Common myeloid progenitor, CD34-positive (primary cell): ENCODE data around the gene IGSF21.
A peak's percentile ranks its signal among the peaks of the same experiment; 100 is the strongest.

Experiments
- CTCF ChIA-PET: fragments of 350-600 bp; sonication (Branson Sonifier 250); formaldehyde crosslinking; loops from one replicate; lab custom pipeline; 2021; ENCODE audit warnings: antibody characterized with exemption; lab: Charles Lee
- POLR2A ChIA-PET: fragments of 350-600 bp; sonication (Branson Sonifier 250); formaldehyde crosslinking; loops from one replicate; lab custom pipeline; 2021; ENCODE audit warnings: antibody characterized with exemption; lab: Charles Lee
- DNase-seq, 3 donors: peaks; one replicate each; pipeline versions ENCODE4 v3.0.0 to v3.0.0-alpha.2; 2013
- H3K27ac ChIP-seq, 2 experiments: 1 replicate in 1 of 2; 2 replicates in 1 of 2; pipeline ENCODE4 v1.7.0; 2013; ENCODE audit warnings: inconsistent platforms in 2 of 2, low read length in 2 of 2, mild to moderate bottlenecking in 2 of 2, low read depth in 1 of 2, moderate library complexity in 1 of 2; ENCODE audit not compliant: severe bottlenecking in 2 of 2, insufficient read depth in 1 of 2, poor library complexity in 1 of 2
- H3K27me3 ChIP-seq, 5 experiments: replicated peaks in 2 of 5; 1 replicate in 3 of 5; 2 replicates in 2 of 5; pipeline versions ENCODE4 v1.6.1 to v1.7.0; 2013; ENCODE audit warnings: low read length in 4 of 5, mild to moderate bottlenecking in 2 of 5, moderate library complexity in 2 of 5, inconsistent platforms in 1 of 5; ENCODE audit not compliant: insufficient read depth in 5 of 5, control insufficient read depth in 4 of 5
- H3K36me3 ChIP-seq, 4 experiments: 1 replicate in 2 of 4; 2 replicates in 2 of 4; pipeline versions ENCODE4 v1.6.1 to v1.7.0; 2013; ENCODE audit warnings: low read length in 3 of 4, control low read depth in 1 of 4, mild to moderate bottlenecking in 1 of 4; ENCODE audit not compliant: control insufficient read depth in 4 of 4, insufficient read depth in 4 of 4
- H3K4me1 ChIP-seq, 4 experiments: 1 replicate in 3 of 4; 2 replicates in 1 of 4; pipeline versions ENCODE4 v1.6.1 to v1.7.1; 2013; ENCODE audit warnings: low read length in 3 of 4, mild to moderate bottlenecking in 3 of 4, control low read depth in 1 of 4, inconsistent platforms in 1 of 4, moderate library complexity in 1 of 4; ENCODE audit not compliant: control insufficient read depth in 4 of 4, insufficient read depth in 4 of 4; ENCODE audit errors: control extremely low read depth in 1 of 4
- H3K4me3 ChIP-seq, 7 experiments: 1 replicate in 4 of 7; 2 replicates in 3 of 7; pipeline versions ENCODE4 v1.5.1 to v1.7.0; 2013; ENCODE audit warnings: mild to moderate bottlenecking in 7 of 7, low read length in 6 of 7, moderate library complexity in 6 of 7, inconsistent platforms in 2 of 7, low read depth in 2 of 7, control low read depth in 1 of 7; ENCODE audit not compliant: insufficient read depth in 4 of 7, control insufficient read depth in 1 of 7; ENCODE audit errors: extremely low read depth in 1 of 7
- H3K9me3 ChIP-seq, 5 experiments: 1 replicate in 4 of 5; 2 replicates in 1 of 5; pipeline versions ENCODE4 v1.6.1 to v1.7.1; 2013; ENCODE audit warnings: low read length in 4 of 5, mild to moderate bottlenecking in 2 of 5, inconsistent platforms in 1 of 5, low read depth in 1 of 5, moderate library complexity in 1 of 5; ENCODE audit not compliant: control insufficient read depth in 4 of 5, insufficient read depth in 2 of 5; ENCODE audit errors: control extremely low read depth in 1 of 5
- WGBS: methylation state at CpG from one replicate; pipeline ENCODE4 v1.1.5; 2013; ENCODE audit not compliant: insufficient coverage; 5-methylcytosine and 5-hydroxymethylcytosine counted together

Gene IGSF21

GRCh38 chr1:18211764-18212163, 104.2 kb downstream of the IGSF21 start:
- 95% methylated on average over 6 of the region's 8 CpGs for WGBS
- CTCF ChIA-PET, result no interaction called here
- POLR2A ChIA-PET, result no interaction called here
- no peak for DNase-seq
- H3K27me3 ChIP-seq, result peaks cover 0 to 10% (median 0%) of the 10 kb centered on the region in 5 experiments
- H3K27ac ChIP-seq, result no peak overlapping the region
- H3K9me3 ChIP-seq, result peaks cover 0 to 3% (median 0%) of the 10 kb centered on the region in 5 experiments
- H3K36me3 ChIP-seq, result no peaks in the 10 kb centered on the region
- no peak overlapping the region for H3K4me3 ChIP-seq
- H3K4me1 ChIP-seq, result no peaks in the 10 kb centered on the region

GRCh38 chr1:18217398-18218043, 109.9 kb downstream of the IGSF21 start:
- Histone ChIP-seq H3K4me1 (no peaks in the 10 kb centered on the region), H3K27ac (no peak overlapping the region), H3K9me3 (peaks cover 0 to 4% (median 0%) of the 10 kb centered on the region in 5 experiments), H3K4me3 (no peak overlapping the region), H3K36me3 (no peaks in the 10 kb centered on the region), H3K27me3 (peaks cover 0 to 16% (median 4%) of the 10 kb centered on the region in 5 experiments)
- POLR2A ChIA-PET, result no interaction called here
- WGBS, result 62% methylated on average over 3 of the region's 4 CpGs
- CTCF ChIA-PET, result no interaction called here
- DNase-seq, result peak; percentile 6 to 33 (median 25)

- WGBS, result 100% methylated on average over 1 of the region's 1 CpG
- no peaks in the 10 kb centered on the region for H3K36me3 ChIP-seq
Observed at GRCh38 chr1:18229625-18230024, 122.0 kb downstream of the IGSF21 start.

GRCh38 chr1:18230321-18230720, 122.7 kb downstream of the IGSF21 start:
- POLR2A ChIA-PET, result no interaction called here

More at GRCh38 chr1:18229625-18230024, 122.0 kb downstream of the IGSF21 start:
- Histone ChIP-seq H3K4me3 (no peak overlapping the region), H3K27me3 (peaks cover 0 to 36% (median 3%) of the 10 kb centered on the region in 5 experiments), H3K27ac (no peak overlapping the region), H3K4me1 (no peaks in the 10 kb centered on the region), H3K9me3 (peaks cover 0 to 19% (median 14%) of the 10 kb centered on the region in 5 experiments)
- ChIA-PET POLR2A (no interaction called here), CTCF (no interaction called here)
- DNase-seq, result no peak

GRCh38 chr1:18230840-18231239, 123.2 kb downstream of the IGSF21 start:
- Histone ChIP-seq H3K4me3 (no peak overlapping the region), H3K4me1 (no peaks in the 10 kb centered on the region), H3K27me3 (peaks cover 0 to 37% (median 3%) of the 10 kb centered on the region in 5 experiments), H3K9me3 (peaks cover 0 to 19% (median 14%) of the 10 kb centered on the region in 5 experiments), H3K27ac (no peak overlapping the region), H3K36me3 (no peaks in the 10 kb centered on the region)
- POLR2A ChIA-PET, result no interaction called here
- DNase-seq, result no peak
- WGBS, result 0% methylated on average over 7 of the region's 9 CpGs
- CTCF ChIA-PET, result interaction anchor here (1.2 kb wide), 1 partner anchor 17 kb away, joined by 3 read pairs; no protein-coding TSS in a partner anchor

More at GRCh38 chr1:18230321-18230720, 122.7 kb downstream of the IGSF21 start:
- WGBS, result 100% methylated on average over 2 of the region's 6 CpGs
- CTCF ChIA-PET, result interaction anchor here (1.2 kb wide), 1 partner anchor 16 kb away, joined by 3 read pairs; no protein-coding TSS in a partner anchor
- H3K4me1 ChIP-seq, result no peaks in the 10 kb centered on the region
- H3K27ac ChIP-seq, result no peak overlapping the region
- H3K27me3 ChIP-seq, result peaks cover 0 to 34% (median 3%) of the 10 kb centered on the region in 5 experiments
- DNase-seq, result no peak
- no peak overlapping the region for H3K4me3 ChIP-seq
- H3K9me3 ChIP-seq, result peaks cover 0 to 19% (median 14%) of the 10 kb centered on the region in 5 experiments
- H3K36me3 ChIP-seq, result no peaks in the 10 kb centered on the region

- H3K36me3 ChIP-seq, result no peaks in the 10 kb centered on the region
- DNase-seq, result peak in 2 of 3 donors; percentile 3 to 5
- CTCF ChIA-PET, result interaction anchor here (0.6 kb wide), 1 partner anchor 13 kb away, joined by 3 read pairs; no protein-coding TSS in a partner anchor
- peaks cover 0 to 19% (median 14%) of the 10 kb centered on the region in 5 experiments for H3K9me3 ChIP-seq
- no peak overlapping the region for H3K27ac ChIP-seq
- WGBS, result 100% methylated on average over 1 of the region's 1 CpG
- no peak overlapping the region for H3K4me3 ChIP-seq
- peaks cover 0 to 37% (median 3%) of the 10 kb centered on the region in 5 experiments for H3K27me3 ChIP-seq
- POLR2A ChIA-PET, result interaction anchor here (0.6 kb wide), 1 partner anchor 15 kb away, joined by 3 read pairs; no protein-coding TSS in a partner anchor
- H3K4me1 ChIP-seq, result no peaks in the 10 kb centered on the region
Observed at GRCh38 chr1:18232052-18232451, 124.5 kb downstream of the IGSF21 start.
